Heart left ventricle (tissue), 16 donors: ENCODE measurements around the gene PCSK1. TPM values are rescaled to one million over a fixed set of nuclear protein-coding genes. Genes with fewer than 3 reads are reported as not detected.

Source experiments
- ATAC-seq, 4 donors: fragments of 200-7000 bp; cut with Tn5 transposase; one replicate each; pipeline ENCODE4 v1.9.1; 2020 to 2022; ENCODE audit warnings: moderate library complexity in 4 of 4, mild to moderate bottlenecking in 3 of 4, moderate number of reproducible peaks in 1 of 4
- DNase-seq, 5 donors: peaks; one replicate each; pipeline ENCODE4 v3.0.0-alpha.2; 2020
- H3K27ac ChIP-seq, 12 donors: fragments of 200-600 bp; sonication (generic) in 4 of 12; one replicate each; pipeline versions ENCODE4 v1.5.0 to v1.8.0; 2016 to 2022; ENCODE audit warnings: mild to moderate bottlenecking in 2 of 12
- H3K27me3 ChIP-seq, 9 donors: fragments of 200-600 bp; sonication (generic) in 2 of 9; one replicate each; pipeline versions ENCODE4 v1.5.1 to v1.8.0; 2016 to 2022; ENCODE audit warnings: mild to moderate bottlenecking in 3 of 9
- H3K36me3 ChIP-seq, 9 donors: fragments of 200-600 bp; sonication (generic) in 2 of 9; one replicate each; pipeline versions ENCODE4 v1.5.0 to v1.8.0; 2018 to 2022; ENCODE audit warnings: mild to moderate bottlenecking in 2 of 9
- H3K4me1 ChIP-seq, 12 donors: fragments of 200-600 bp; sonication (generic) in 4 of 12; one replicate each; pipeline versions ENCODE4 v1.5.0 to v1.8.0; 2016 to 2022; ENCODE audit warnings: mild to moderate bottlenecking in 3 of 12
- H3K4me3 ChIP-seq, 12 donors: fragments of 200-600 bp; sonication (generic) in 4 of 12; one replicate each; pipeline versions ENCODE4 v1.5.0 to v1.8.0; 2017 to 2022; ENCODE audit warnings: mild to moderate bottlenecking in 9 of 12, moderate library complexity in 4 of 12
- H3K9me3 ChIP-seq, 12 donors: fragments of 200-600 bp; sonication (generic) in 4 of 12; one replicate each; pipeline versions ENCODE4 v1.5.0 to v1.8.0; 2016 to 2022; ENCODE audit warnings: mild to moderate bottlenecking in 1 of 12
- CTCF ChIP-seq, 12 donors: fragments of 200-600 bp; sonication (generic) in 4 of 12; IDR thresholded peaks; one replicate each; pipeline versions ENCODE4 v1.5.0 to v1.8.0; 2018 to 2022; ENCODE audit warnings: antibody characterized with exemption in 12 of 12, mild to moderate bottlenecking in 5 of 12
- POLR2A ChIP-seq, 2 donors: fragments of 450-650 bp; IDR thresholded peaks; one replicate each; pipeline ENCODE4 v1.6.1; 2017; ENCODE audit warnings: antibody characterized with exemption in 2 of 2, mild to moderate bottlenecking in 2 of 2, moderate library complexity in 2 of 2
- WGBS, 4 donors: extraction: QIAGEN DNeasy Blood & Tissue Kit in 2 of 4; methylation state at CpG; one replicate each; pipeline versions ENCODE4 v1.1.5 to v1.1.7; 2013 to 2018; 5-methylcytosine and 5-hydroxymethylcytosine counted together
- intact Hi-C, 10 donors: fragments of 100-400 bp; cut with DNase I; formaldehyde crosslinking; loops; one replicate each; pipeline versions ENCODE4 v1.11.1 to v1.14.2; 2022
- polyA plus RNA-seq, 2 donors: library from polyadenylated mRNA; stranded (reverse); fragments of 200-250 nt; gene quantifications; one replicate each; pipeline ENCODE4 v1.2.3, GENCODE V29; 2013
- total RNA-seq, 9 donors: library from RNA; depleted of rRNA in 2 of 9; stranded (reverse); fragments of >200 nt in 2 of 9; fragmentation: NEBNext Ultra II Directional in 3 of 9; extraction: Animal tissue kit (Norgen Biotek cat#: 25700) in 3 of 9; gene quantifications; one replicate each; pipeline versions ENCODE4 v1.1.0 to v1.2.4, GENCODE V29; 2016 to 2023
- donor health status: ischemic (EF 13 %, LVEDD 7.1; RV severe dilation, severe dysfunction).
- donor health status: healthy with polysubstance abuse.
- donor health status: DM: no; HTN: yes; CAD: no.
- donor health status: DM: no; HTN: no; CAD: no.
- donor health status: ischemic (EF 25% LVEDD 6.9; RV normal size, moderate dysfunction).
- donor health status: ischemic (EF 25% LVEDD 5.7; RV mildly dilated, moderate dysfunction).
- donor health status: healthy.
- donor health status: DM: yes; HTN: yes; CAD: no.
- donor health status: ischemic (EF 35%, LVEDD 5.7; RV mildly dilated, moderate dysfunction).
- donor health status: nonischemic (EF 11% LVEDD 7.7; RV severe dilation, severe dysfunction).
- donor health status: DM: yes; HTN: yes; CAD: no.
- donor health status: PGD.
- donor health status: ischemic (EF 29% LVEDD 5.4; RV normal size, mild dysfunction).
- donor health status: nonischemic (EF 23%, LVEDD 6.1; RV moderate dilation, normal function).

The PCSK1 gene
- total and polyA plus RNA-seq, 11 donors, result 0.04 to 0.81 (median 0.40) TPM; not detected in 3

- intact Hi-C loops, result no loop called here
These were observed 43.6 kb upstream of the PCSK1 start for GRCh38 chr5:96476654-96477053.

GRCh38 chr5:96474073-96474472, 41.0 kb upstream of the PCSK1 start:
- DNase-seq (no peak), ATAC-seq (no peak)
- H3K27me3 ChIP-seq, result no peaks in the 10 kb centered on the region
- no peak overlapping the region for H3K27ac ChIP-seq
- no peaks in the 10 kb centered on the region for H3K36me3 ChIP-seq
- intact Hi-C loops, result no loop called here
- H3K4me3 ChIP-seq, result no peak overlapping the region
- TF ChIP-seq CTCF (IDR thresholded peaks at IDR 0.05) (no peak), POLR2A (IDR thresholded peaks at IDR 0.05) (no peak)
- peaks cover 0 to 8% (median 0%) of the 10 kb centered on the region in 12 donors for H3K4me1 ChIP-seq
- WGBS, 4 donors, result 78 to 95% (median 80%) methylated on average over 4 of the region's 4 CpGs
- no peaks in the 10 kb centered on the region for H3K9me3 ChIP-seq

More at GRCh38 chr5:96476654-96477053, 43.6 kb upstream of the PCSK1 start:
- ATAC-seq (no peak), DNase-seq (no peak)
- Histone ChIP-seq H3K9me3 (no peaks in the 10 kb centered on the region), H3K4me1 (no peaks in the 10 kb centered on the region), H3K27me3 (no peaks in the 10 kb centered on the region), H3K27ac (no peak overlapping the region), H3K36me3 (no peaks in the 10 kb centered on the region), H3K4me3 (no peak overlapping the region)
- 52 to 62% (median 61%) methylated on average over 3 of the region's 3 CpGs for WGBS, 4 donors
- TF ChIP-seq POLR2A (IDR thresholded peaks at IDR 0.05), result no peak
- no peak for TF ChIP-seq CTCF (IDR thresholded peaks at IDR 0.05)

DNA sequence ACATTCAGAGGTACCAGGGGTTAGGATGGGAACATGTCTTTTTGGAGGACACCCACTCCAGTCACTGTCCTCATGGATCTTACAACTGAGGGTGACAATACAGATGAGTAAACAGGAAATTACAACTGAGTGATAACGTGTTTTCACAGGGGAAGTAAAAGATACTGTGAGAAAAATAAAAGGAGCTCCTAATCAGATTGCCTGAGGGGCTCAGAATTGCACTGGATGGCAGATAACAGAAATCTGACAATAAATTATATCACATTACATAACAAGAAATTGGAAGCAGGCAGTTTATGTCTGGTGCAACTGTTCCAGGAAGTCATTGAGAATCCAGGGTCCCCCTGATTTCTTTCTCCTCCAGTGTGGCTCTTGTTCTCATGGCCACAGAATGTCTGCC, 40.1 kb upstream of the PCSK1 start:
- Histone ChIP-seq H3K36me3 (no peaks in the 10 kb centered on the region), H3K27ac (no peak overlapping the region), H3K9me3 (no peaks in the 10 kb centered on the region), H3K27me3 (no peaks in the 10 kb centered on the region), H3K4me1 (peaks cover 0 to 8% (median 0%) of the 10 kb centered on the region in 12 donors), H3K4me3 (no peak overlapping the region)
- 39 to 44% (median 42%) methylated on average over 1 of the region's 1 CpG for WGBS, 4 donors
- no peak for TF ChIP-seq POLR2A (IDR thresholded peaks at IDR 0.05)
- no peak for TF ChIP-seq CTCF (IDR thresholded peaks at IDR 0.05)
- intact Hi-C loops, result no loop called here
- no peak for DNase-seq
- ATAC-seq, result no peak

DNA sequence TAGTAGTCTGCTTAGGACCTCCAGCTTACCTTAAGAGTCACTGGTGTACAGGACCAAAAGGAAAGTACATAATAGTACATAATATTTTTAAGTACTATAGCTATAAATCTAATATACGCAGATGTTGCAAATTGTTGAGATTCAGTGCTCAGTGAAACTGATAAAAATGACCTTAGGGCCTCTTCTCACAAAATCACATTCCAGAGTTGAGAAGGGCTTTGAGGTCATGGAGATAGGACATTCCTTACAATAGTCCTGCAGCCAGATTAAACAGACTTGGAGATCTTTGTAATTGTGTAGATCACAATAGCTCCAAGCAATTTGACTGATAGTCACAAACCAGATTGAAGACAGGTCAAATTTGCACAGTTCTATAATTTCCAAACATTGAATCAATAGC, 37.7 kb upstream of the PCSK1 start:
- no peaks in the 10 kb centered on the region for H3K9me3 ChIP-seq
- no peak for ATAC-seq
- no peak overlapping the region for H3K27ac ChIP-seq
- no peaks in the 10 kb centered on the region for H3K36me3 ChIP-seq
- H3K27me3 ChIP-seq, result no peaks in the 10 kb centered on the region
- no peak for TF ChIP-seq POLR2A (IDR thresholded peaks at IDR 0.05)
- no peak for TF ChIP-seq CTCF (IDR thresholded peaks at IDR 0.05)
- intact Hi-C loops, result no loop called here
- H3K4me3 ChIP-seq, result no peak overlapping the region
- DNase-seq, result no peak
- H3K4me1 ChIP-seq, result peaks cover 0 to 8% (median 0%) of the 10 kb centered on the region in 12 donors
- 28 to 54% (median 49%) methylated on average over 1 of the region's 1 CpG for WGBS, 4 donors
